ENCODE measurements around the gene ZNF146. TPM values are rescaled to one million over a fixed set of nuclear protein-coding genes. Genes with fewer than 3 reads are reported as not detected.
"Not testable (repeated sequence)": the region's sequence is repeated elsewhere in the genome, so short reads cannot be mapped to it uniquely, and the experiment has no call there.

ZNF146 gene
- polyA plus RNA-seq, 3 donors from 2014 or later, result 18.6 to 50.6 (median 25.9) TPM

DNA sequence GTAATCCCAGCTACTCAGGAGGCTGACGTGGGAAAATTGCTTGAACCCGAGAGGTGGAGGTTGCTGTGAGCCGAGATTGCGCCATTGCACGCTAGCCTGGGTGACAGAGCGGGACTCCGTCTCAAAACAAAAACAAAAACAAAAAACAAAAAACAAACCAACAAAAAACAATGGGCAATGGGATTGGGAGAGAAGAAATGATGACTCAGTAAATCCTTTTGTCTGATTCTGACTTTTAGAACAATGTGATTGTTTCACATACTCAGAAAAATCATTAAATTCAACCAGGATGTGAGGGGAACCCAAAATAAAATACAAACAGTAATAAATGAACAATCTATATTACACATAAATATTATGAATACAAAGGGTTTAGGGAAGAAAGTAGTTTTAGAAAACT, 5.5 kb upstream of the ZNF146 start:
- Mint-ChIP-seq H3K27me3 (ENCODE audit: low read depth in 3 of 3) (peaks cover 0 to 1% (median 0%) of the 10 kb centered on the region in 3 donors), H3K27ac (no peak overlapping the region), H3K36me3 (peaks cover 0 to 7% (median 3%) of the 10 kb centered on the region in 3 donors), H3K4me1 (no peaks in the 10 kb centered on the region), H3K4me3 (no peak overlapping the region), H3K9me3 (no peaks in the 10 kb centered on the region)
- DNase-seq, result no peak

DNA sequence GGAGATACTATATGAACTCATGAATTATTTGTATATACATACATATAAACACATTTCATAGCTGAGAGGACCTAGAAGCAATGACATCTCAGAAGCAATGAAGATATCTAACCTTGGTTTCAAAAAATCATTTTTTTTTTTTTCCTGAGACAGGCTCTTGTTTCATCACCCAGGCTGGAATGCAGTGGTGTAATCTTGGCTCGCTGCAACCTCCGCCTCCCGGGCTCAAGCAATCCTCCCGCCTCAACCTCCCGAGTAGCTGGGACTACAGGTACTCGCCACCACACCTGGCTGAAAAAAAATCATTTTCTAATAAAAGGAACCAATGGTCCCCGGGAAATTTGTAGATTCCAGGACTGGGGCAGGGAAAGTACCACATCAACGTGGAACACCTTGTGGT, 4.4 kb upstream of the ZNF146 start:
- Mint-ChIP-seq H3K4me1 (no peaks in the 10 kb centered on the region), H3K36me3 (peaks cover 0 to 5% (median 1%) of the 10 kb centered on the region in 3 donors), H3K9me3 (no peaks in the 10 kb centered on the region)

DNA sequence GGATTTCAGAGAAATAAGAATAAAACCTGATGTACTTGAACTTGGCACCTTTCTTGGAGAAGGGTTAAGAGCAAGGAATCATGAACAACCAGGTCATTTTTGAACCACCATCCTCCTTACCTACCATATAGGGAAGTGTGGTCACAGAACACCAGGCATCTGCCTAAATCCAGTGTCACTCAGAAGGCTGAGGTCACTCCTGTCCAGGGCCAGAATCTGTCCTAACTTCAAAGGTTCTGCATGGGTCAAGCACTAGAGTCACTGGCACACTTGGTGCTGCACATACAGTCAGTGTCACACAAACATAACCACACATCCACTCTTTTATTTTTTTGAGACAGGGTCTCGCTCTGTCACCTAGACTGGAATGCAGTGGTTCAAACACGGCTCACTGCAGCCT, 2.0 kb upstream of the ZNF146 start:
- no peak for DNase-seq
- Mint-ChIP-seq H3K4me1 (peaks cover 9 to 14% of the 10 kb centered on the region in 2 donors), H3K9me3 (no peaks in the 10 kb centered on the region), H3K36me3 (no peaks in the 10 kb centered on the region), H3K4me3 (peak overlapping the region in 4 of 5 donors; percentile 20 to 53 (median 38)), H3K27ac (peak overlapping the region in 5 of 6 donors; percentile 26 to 65 (median 63)), H3K27me3 (ENCODE audit: low read depth in 3 of 3) (peaks cover 0 to 1% (median 0%) of the 10 kb centered on the region in 3 donors)

More for the DNA sequence above, 4.4 kb upstream of the ZNF146 start:
- H3K27ac Mint-ChIP-seq, result no peak overlapping the region
- peaks cover 0 to 1% (median 0%) of the 10 kb centered on the region in 3 donors for H3K27me3 Mint-ChIP-seq (ENCODE audit: low read depth in 3 of 3)
- no peak overlapping the region for H3K4me3 Mint-ChIP-seq
- no peak for DNase-seq

DNA sequence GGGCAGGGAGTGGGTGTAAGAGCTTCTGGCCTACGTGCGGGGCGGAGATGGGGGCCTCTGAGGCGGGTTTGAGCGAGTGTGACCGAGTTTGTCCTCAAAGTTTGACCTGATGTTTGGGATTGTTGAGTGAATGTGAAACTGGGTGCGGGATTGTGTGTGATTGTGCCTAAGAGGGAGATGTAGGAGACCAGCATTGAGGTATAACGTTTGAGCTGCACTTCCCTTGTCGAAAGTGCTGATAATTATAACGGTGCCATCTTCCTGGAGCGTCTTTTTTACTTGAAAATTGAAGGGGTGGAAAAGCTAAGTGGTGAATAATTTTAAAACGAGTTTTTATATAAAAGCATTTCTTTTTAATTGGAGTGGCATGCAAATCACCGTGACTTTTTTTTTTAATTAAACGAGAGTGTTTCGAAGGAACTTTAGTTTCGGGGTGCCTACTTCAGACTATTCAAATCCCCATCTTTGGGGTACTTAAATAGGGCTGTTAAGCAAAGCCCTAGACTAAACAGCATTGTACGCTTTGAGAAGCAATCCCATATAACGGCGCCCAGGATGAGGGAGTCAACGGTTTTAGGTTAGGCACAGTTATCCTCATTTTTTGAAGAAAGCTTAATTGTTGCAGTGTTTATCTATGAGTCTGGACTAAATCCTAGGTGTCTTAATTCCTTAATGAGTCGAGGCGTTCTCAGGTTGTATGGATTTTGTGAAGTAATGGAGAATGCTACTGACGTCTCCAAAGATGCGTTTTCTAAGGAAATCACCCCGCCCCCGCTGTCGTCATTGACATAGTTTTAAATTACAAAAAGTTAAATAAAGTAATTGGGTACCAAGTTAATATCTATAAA, 594 bp downstream of the ZNF146 start:
- H3K4me3 Mint-ChIP-seq, result no peak overlapping the region
- peaks cover 0 to 1% (median 0%) of the 10 kb centered on the region in 3 donors for H3K27me3 Mint-ChIP-seq (ENCODE audit: low read depth in 3 of 3)
- no peak for DNase-seq
- H3K36me3 Mint-ChIP-seq, result peaks cover 5 to 8% (median 5%) of the 10 kb centered on the region in 3 donors
- no peaks in the 10 kb centered on the region for H3K9me3 Mint-ChIP-seq
- H3K4me1 Mint-ChIP-seq, result peaks cover 24 to 26% of the 10 kb centered on the region in 2 donors
- H3K27ac Mint-ChIP-seq, result peak overlapping the region in 1 of 6 donors; percentile 51

DNA sequence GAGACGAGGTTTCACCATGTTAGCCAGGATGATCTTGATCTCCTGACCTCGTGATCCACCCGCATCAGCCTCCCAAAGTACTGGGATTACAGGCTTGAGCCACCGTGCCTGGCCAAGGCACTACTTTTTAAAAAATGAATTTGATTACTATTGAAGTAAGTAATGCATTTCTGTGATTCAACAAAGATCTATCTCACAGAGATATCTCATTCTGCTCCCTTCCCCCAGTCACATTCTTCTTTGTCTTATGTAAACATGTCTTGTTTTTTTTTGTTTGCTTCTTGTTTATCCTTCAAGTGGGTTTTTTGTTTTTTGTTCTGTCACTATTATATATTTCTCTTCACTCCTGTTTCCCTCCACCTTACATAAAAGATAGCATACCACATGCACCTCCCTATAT, 6.6 kb downstream of the ZNF146 start:
- H3K36me3 Mint-ChIP-seq, result peaks cover 18 to 27% (median 19%) of the 10 kb centered on the region in 3 donors
- H3K9me3 Mint-ChIP-seq, result no peaks in the 10 kb centered on the region
- peaks cover 47 to 67% of the 10 kb centered on the region in 2 donors for H3K4me1 Mint-ChIP-seq
- peak overlapping the region in 2 of 6 donors; percentile 51 to 68 for H3K27ac Mint-ChIP-seq
- H3K27me3 Mint-ChIP-seq (ENCODE audit: low read depth in 3 of 3), result no peaks in the 10 kb centered on the region
- H3K4me3 Mint-ChIP-seq, result no peak overlapping the region
- no peak for DNase-seq

DNA sequence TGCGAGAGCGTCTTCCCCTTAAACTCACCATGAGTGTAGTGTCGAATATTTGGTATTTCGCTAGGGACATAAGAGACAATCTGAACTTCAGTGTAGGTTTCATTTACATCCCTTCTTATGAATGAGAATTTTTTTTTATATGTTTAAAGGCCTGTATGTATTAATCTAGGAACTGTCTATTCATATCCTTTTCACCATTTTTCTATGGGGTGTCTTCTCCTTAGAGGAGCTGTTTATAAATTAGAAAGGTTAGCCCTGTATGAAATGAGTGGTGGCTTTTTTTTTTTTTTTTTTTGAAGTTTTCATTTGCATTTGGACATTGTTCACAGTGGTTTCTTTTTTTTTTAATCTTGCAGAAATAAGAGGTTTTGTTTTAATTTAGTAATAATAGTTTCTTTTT, 7.6 kb downstream of the ZNF146 start:
- DNase-seq, result no peak
- peaks cover 41 to 64% of the 10 kb centered on the region in 2 donors for H3K4me1 Mint-ChIP-seq
- H3K27ac Mint-ChIP-seq, result no peak overlapping the region
- no peak overlapping the region for H3K4me3 Mint-ChIP-seq
- H3K27me3 Mint-ChIP-seq (ENCODE audit: low read depth in 3 of 3), result no peaks in the 10 kb centered on the region
- H3K9me3 Mint-ChIP-seq, result no peaks in the 10 kb centered on the region
- H3K36me3 Mint-ChIP-seq, result peaks cover 20 to 28% (median 20%) of the 10 kb centered on the region in 3 donors

DNA sequence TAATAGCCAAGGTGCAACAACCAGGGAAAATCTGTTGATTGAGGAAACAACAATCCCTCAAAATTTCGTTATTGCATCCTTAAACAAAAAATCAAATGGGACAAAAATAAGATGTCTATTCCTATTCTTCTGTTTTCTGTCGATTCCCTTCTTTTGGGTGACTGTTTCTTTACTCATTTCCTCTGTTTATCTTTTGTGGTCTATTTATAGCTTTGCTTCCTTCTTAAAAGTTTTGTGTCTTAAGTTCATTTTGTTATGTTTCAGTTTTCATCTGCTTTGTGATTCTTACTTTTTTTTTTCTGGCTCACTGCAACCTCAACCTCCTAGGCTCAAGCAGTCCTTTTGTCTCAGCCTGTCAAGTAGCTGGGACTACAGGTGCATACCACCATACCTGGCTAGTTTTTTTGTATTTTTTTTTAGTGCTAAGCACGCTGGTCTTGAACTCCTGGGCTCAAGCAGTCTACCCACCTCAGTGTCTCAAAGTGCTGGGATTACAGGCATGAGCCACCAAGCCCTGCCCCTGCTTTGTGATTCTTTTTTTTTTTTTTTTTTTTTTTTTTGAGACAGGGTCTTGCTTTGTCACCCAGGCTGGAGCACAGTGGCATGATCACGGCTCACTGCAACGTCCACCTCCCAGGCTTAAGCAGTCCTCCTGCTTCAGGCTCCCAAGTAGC, 10.4 kb downstream of the ZNF146 start:
- DNase-seq, result no peak
- peaks cover 0 to 4% (median under 1%) of the 10 kb centered on the region in 6 donors for H3K9me3 Mint-ChIP-seq
- peak overlapping the region in 5 of 6 donors; percentile 18 to 77 (median 43) for H3K27ac Mint-ChIP-seq
- peaks cover 30 to 55% of the 10 kb centered on the region in 2 donors for H3K4me1 Mint-ChIP-seq
- peak overlapping the region in 3 of 5 donors; percentile 5 to 38 (median 6) for H3K4me3 Mint-ChIP-seq
- peaks cover 0 to under 1% (median 0%) of the 10 kb centered on the region in 3 donors for H3K27me3 Mint-ChIP-seq (ENCODE audit: low read depth in 3 of 3)
- H3K36me3 Mint-ChIP-seq, result peaks cover 35 to 36% (median 36%) of the 10 kb centered on the region in 3 donors

DNA sequence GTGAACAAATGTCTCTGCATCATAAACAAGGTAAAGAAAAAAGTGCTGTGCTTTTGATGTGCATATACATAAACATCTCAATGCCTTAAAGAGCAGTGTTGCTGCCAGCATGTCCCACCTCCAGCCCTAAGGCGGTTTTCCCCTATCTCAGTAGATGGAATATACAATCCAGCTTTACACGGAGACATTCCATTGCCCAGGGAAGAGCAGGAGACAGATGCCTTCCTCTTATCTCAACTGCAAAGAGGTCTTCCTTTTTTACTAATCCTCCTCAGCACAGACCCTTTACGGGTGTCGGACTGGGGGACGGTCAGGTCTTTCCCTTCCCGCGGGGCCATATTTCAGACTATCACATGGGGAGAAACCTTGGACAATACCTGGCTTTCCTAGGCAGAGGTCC, 18.7 kb downstream of the ZNF146 start:
- not testable (repeated sequence) for H3K4me3 Mint-ChIP-seq; H3K27me3 Mint-ChIP-seq (ENCODE audit: low read depth in 3 of 3); H3K27ac Mint-ChIP-seq; DNase-seq; H3K4me1 Mint-ChIP-seq
- Mint-ChIP-seq H3K36me3 (peaks cover 77 to 92% (median 91%) of the 10 kb centered on the region in 3 donors), H3K9me3 (peaks cover 43 to 65% (median 61%) of the 10 kb centered on the region in 6 donors)

DNA sequence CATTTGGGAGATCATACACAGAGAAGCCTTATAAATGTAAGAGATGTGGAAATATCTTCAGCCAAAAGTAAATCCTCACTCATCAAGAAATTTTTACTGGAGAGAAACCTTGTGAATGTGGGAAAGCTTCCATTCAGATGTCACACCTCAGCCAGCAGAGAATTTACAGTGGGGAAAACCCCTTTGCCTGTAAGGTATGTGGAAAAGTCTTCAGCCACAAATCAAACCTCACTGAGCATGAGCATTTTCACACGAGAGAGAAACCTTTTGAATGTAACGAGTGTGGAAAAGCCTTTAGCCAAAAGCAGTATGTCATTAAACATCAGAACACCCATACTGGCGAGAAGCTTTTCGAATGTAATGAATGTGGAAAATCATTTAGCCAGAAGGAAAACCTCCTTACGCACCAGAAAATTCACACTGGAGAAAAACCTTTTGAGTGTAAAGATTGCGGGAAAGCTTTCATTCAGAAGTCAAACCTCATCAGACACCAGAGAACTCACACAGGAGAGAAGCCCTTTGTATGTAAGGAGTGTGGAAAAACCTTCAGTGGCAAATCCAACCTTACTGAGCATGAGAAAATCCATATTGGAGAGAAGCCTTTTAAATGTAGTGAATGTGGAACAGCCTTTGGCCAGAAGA, 21.5 kb downstream of the ZNF146 start:
- DNase-seq, result no peak
- Mint-ChIP-seq H3K9me3 (peaks cover 52 to 87% (median 81%) of the 10 kb centered on the region in 6 donors), H3K27me3 (ENCODE audit: low read depth in 3 of 3) (no peaks in the 10 kb centered on the region), H3K4me3 (no peak overlapping the region), H3K27ac (no peak overlapping the region), H3K4me1 (no peaks in the 10 kb centered on the region), H3K36me3 (peaks cover 77 to 86% (median 86%) of the 10 kb centered on the region in 3 donors)

DNA sequence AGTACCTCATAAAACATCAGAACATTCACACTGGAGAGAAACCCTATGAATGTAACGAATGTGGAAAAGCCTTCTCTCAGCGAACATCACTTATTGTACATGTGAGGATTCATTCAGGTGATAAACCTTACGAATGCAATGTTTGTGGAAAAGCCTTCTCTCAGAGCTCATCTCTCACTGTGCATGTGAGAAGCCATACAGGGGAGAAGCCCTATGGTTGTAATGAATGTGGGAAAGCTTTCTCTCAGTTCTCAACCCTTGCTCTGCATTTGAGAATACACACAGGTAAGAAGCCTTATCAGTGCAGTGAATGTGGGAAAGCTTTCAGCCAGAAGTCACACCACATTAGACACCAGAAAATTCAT, 22.0 kb downstream of the ZNF146 start:
- Mint-ChIP-seq H3K4me1 (no peaks in the 10 kb centered on the region), H3K4me3 (no peak overlapping the region), H3K27ac (no peak overlapping the region), H3K27me3 (ENCODE audit: low read depth in 3 of 3) (no peaks in the 10 kb centered on the region), H3K36me3 (peaks cover 77 to 85% (median 81%) of the 10 kb centered on the region in 3 donors), H3K9me3 (peaks cover 54 to 92% (median 86%) of the 10 kb centered on the region in 6 donors)
- DNase-seq, result no peak

DNA sequence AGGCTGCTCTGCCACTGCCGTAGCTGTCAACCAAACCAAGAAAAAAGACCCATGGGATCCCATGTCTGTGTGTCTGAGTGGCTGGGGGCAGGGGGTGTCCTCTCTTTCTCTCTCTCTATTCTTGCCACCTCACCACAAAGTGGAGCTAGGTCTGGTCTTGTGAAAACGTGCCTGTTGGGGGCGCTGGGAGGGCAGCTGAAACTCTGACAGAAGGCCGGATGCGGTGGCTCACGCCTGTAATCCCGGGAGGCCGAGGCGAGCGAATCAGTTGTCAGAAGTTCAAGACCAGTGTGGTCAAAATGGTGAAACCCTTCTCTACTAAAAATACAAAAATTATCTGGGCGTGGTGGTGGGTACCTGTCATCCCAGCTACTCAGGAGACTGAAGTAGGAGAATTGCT, 29.2 kb downstream of the ZNF146 start:
- H3K4me3 Mint-ChIP-seq, result no peak overlapping the region
- H3K27ac Mint-ChIP-seq, result no peak overlapping the region
- peaks cover 23 to 69% (median 62%) of the 10 kb centered on the region in 6 donors for H3K9me3 Mint-ChIP-seq
- H3K36me3 Mint-ChIP-seq, result peaks cover 16 to 23% (median 18%) of the 10 kb centered on the region in 3 donors
- peaks cover 4 to 5% of the 10 kb centered on the region in 2 donors for H3K4me1 Mint-ChIP-seq
- H3K27me3 Mint-ChIP-seq (ENCODE audit: low read depth in 3 of 3), result peaks cover 0 to 3% (median 3%) of the 10 kb centered on the region in 3 donors
- DNase-seq, result no peak

DNA sequence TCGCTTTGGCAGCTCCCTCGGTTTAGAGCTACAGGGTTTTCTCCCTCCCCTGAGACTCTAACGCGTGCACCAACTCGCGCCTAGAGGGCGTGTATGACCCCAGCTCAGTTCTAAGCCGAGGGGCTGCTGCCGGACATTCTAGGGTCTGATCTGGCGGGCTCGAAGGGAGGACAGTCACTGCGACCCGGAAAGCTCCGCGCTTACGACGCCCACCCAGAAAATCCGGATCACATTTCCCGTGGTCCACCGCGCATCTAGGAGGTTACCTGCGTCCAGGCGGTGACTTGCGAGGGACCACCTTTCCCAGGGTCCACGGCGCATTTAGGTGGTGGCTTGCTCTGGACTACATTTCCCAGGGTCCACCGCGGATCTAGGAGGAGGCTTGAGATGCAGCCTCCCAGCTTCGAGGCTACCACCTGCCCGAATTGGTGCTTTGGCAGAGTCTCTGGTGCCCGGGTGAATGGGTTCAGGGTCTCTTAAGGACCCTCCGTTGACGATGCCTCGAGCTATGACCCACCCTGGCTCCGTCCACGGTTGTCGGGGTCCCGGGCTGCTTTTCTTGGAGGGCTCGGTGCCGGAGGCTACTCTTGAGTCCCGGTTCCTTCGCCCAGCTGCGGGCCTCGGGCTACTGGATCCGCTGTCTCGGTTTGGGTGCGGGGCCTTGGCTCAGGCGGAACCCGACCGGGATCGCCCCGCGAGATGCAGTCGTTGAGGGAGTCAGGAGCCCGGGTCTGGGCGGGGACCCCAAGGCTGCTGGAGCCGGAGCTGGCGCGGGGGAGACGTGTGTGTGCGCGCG, 30.5 kb downstream of the ZNF146 start:
- Mint-ChIP-seq H3K4me1 (peaks cover 4 to 5% of the 10 kb centered on the region in 2 donors), H3K4me3 (no peak overlapping the region), H3K27me3 (ENCODE audit: low read depth in 3 of 3) (peaks cover 0 to 3% (median 3%) of the 10 kb centered on the region in 3 donors), H3K36me3 (peaks cover 4 to 12% (median 6%) of the 10 kb centered on the region in 3 donors), H3K9me3 (peaks cover 18 to 58% (median 53%) of the 10 kb centered on the region in 6 donors), H3K27ac (no peak overlapping the region)
- DNase-seq, result no peak

DNA sequence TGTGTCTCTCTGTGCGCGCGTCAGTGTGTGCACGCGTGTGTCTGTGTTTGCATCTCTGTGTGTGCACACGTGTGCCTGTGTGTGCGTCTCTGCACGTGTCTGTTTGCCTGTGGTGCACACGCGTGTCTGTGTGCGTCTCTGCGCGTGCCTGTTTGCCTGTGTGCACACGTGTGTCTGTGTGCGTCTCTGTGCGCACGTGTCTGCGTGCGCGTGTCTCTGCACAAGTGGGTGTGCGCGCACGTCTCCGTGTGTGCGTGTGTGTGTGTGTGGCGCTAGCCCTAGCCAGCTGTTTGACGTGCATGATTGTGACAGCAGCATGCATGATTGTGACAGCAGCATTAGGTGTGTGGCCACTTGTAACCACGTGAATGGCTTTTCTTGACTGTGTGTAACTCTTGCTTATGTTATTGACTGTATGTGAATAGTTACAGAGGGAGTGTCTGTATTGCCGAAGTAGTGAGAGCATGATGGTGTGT, 31.1 kb downstream of the ZNF146 start:
- Mint-ChIP-seq H3K27me3 (ENCODE audit: low read depth in 3 of 3) (peaks cover 0 to 3% (median 3%) of the 10 kb centered on the region in 3 donors), H3K4me1 (peaks cover 4 to 5% of the 10 kb centered on the region in 2 donors), H3K9me3 (peaks cover 17 to 54% (median 48%) of the 10 kb centered on the region in 6 donors), H3K27ac (no peak overlapping the region), H3K4me3 (peak overlapping the region in 2 of 5 donors; percentile 26 to 64), H3K36me3 (peaks cover 4 to 12% (median 6%) of the 10 kb centered on the region in 3 donors)
- no peak for DNase-seq

Data from immature natural killer cell (primary cell).